Measurements from ENCODE around the gene RNF146. TPM values are rescaled to one million over a fixed set of nuclear protein-coding genes. Genes with fewer than 3 reads are reported as not detected.

RNF146 gene
- total and polyA plus RNA-seq, 4 donors = 11.5 to 32.7 (median 15.9) TPM

GRCh38 chr6:127243501-127243900 is 23.2 kb upstream of the RNF146 start:
- Histone ChIP-seq H3K36me3 (ENCODE audit: control insufficient read depth in 4 of 4, insufficient read depth in 3 of 4, low read depth in 1 of 4, low read length in 3 of 4) (no peaks in the 10 kb centered on the region), H3K9ac (ENCODE audit: low read depth in 1 of 2, low read length in 2 of 2) (no peak overlapping the region), H3K9me3 (ENCODE audit: control insufficient read depth in 4 of 4, low read length in 3 of 4) (no peaks in the 10 kb centered on the region), H3K4me3 (ENCODE audit: low read depth in 1 of 3, low read length in 3 of 3) (no peak overlapping the region), H3K27me3 (ENCODE audit: control insufficient read depth in 4 of 4, insufficient read depth in 4 of 4, low read length in 3 of 4) (no peaks in the 10 kb centered on the region), H3K4me1 (ENCODE audit: control insufficient read depth in 4 of 4, insufficient read depth in 4 of 4, low read length in 3 of 4) (no peaks in the 10 kb centered on the region), H3K27ac (ENCODE audit: low read depth in 1 of 2, low read length in 2 of 2) (no peak overlapping the region)
- no peak for TF ChIP-seq HNF4G (IDR thresholded peaks at IDR 0.05)
- TF ChIP-seq EGR1 (IDR thresholded peaks at IDR 0.05; ENCODE audit: low read depth in 2 of 2) = no peak
- TF ChIP-seq SP1 (IDR thresholded peaks at IDR 0.05) = no peak
- no peak for TF ChIP-seq TAF1 (conservative IDR thresholded peaks at IDR 0.05)
- no peak for DNase-seq (ENCODE audit: low spot score)
- WGBS = 89% methylated on average over 1 of the region's 1 CpG

- Histone ChIP-seq H3K36me3 (ENCODE audit: control insufficient read depth in 4 of 4, insufficient read depth in 3 of 4, low read depth in 1 of 4, low read length in 3 of 4) (no peaks in the 10 kb centered on the region), H3K9me3 (ENCODE audit: control insufficient read depth in 4 of 4, low read length in 3 of 4) (no peaks in the 10 kb centered on the region), H3K4me3 (ENCODE audit: low read depth in 1 of 3, low read length in 3 of 3) (no peak overlapping the region), H3K4me1 (ENCODE audit: control insufficient read depth in 4 of 4, insufficient read depth in 4 of 4, low read length in 3 of 4) (no peaks in the 10 kb centered on the region), H3K27me3 (ENCODE audit: control insufficient read depth in 4 of 4, insufficient read depth in 4 of 4, low read length in 3 of 4) (no peaks in the 10 kb centered on the region), H3K27ac (ENCODE audit: low read depth in 1 of 2, low read length in 2 of 2) (no peak overlapping the region), H3K9ac (ENCODE audit: low read depth in 1 of 2, low read length in 2 of 2) (no peak overlapping the region)
- 80% methylated on average over 4 of the region's 4 CpGs for WGBS
- DNase-seq (ENCODE audit: low spot score) = no peak
- TF ChIP-seq ATF3 (IDR thresholded peaks at IDR 0.05) (no peak), RXRA (IDR thresholded peaks at IDR 0.05) (no peak), SP1 (IDR thresholded peaks at IDR 0.05) (no peak), YY1 (IDR thresholded peaks at IDR 0.05) (no peak), FOXA1 (IDR thresholded peaks at IDR 0.05) (no peak), FOXA2 (IDR thresholded peaks at IDR 0.05) (no peak), TAF1 (conservative IDR thresholded peaks at IDR 0.05) (no peak), RAD21 (IDR thresholded peaks at IDR 0.05) (no peak), HNF4A (conservative IDR thresholded peaks at IDR 0.05) (no peak), CTCF (IDR thresholded peaks at IDR 0.05; ENCODE audit: low read depth, low read length, missing input control) (no peak), JUND (IDR thresholded peaks at IDR 0.05) (no peak), MAX (IDR thresholded peaks at IDR 0.05) (no peak), REST (IDR thresholded peaks at IDR 0.05) (no peak), NR2F2 (IDR thresholded peaks at IDR 0.05) (no peak), HNF4G (IDR thresholded peaks at IDR 0.05) (no peak)
Measured at GRCh38 chr6:127247114-127248096, 19.3 kb upstream of the RNF146 start.

Measured in liver (tissue), 9 donors.